Effector memory CD8-positive, alpha-beta T cell (primary cell): ENCODE data around the gene CWC15.
"Not testable (repeated sequence)": the region's sequence is repeated elsewhere in the genome, so short reads cannot be mapped to it uniquely, and the experiment has no call there.

Experiments used
- ATAC-seq: fragments of 150-1000 bp; cut with Tn5 transposase; replicated peaks from 2 replicates; pipeline ENCODE4 v1.10.0; 2021; ENCODE audit warnings: mild to moderate bottlenecking, moderate library complexity
- DNase-seq, 3 experiments: peaks; one replicate each; pipeline ENCODE4 v3.0.0; 2021
- H3K27ac Mint-ChIP-seq, 2 donors: one replicate each; pipeline ENCODE4 v1.8.0; 2022; ENCODE audit warnings: mild to moderate bottlenecking in 2 of 2, mixed read lengths in 2 of 2, moderate library complexity in 2 of 2
- H3K27me3 Mint-ChIP-seq, 2 donors: one replicate each; pipeline ENCODE4 v1.8.0; 2022; ENCODE audit warnings: mixed read lengths in 2 of 2
- H3K36me3 Mint-ChIP-seq: one replicate; pipeline ENCODE4 v1.8.0; 2022; ENCODE audit warnings: mild to moderate bottlenecking, moderate library complexity, mixed read lengths; ENCODE audit not compliant: insufficient read depth
- H3K4me1 Mint-ChIP-seq, 2 donors: one replicate each; pipeline ENCODE4 v1.8.0; 2022; ENCODE audit warnings: low read depth in 2 of 2, mixed read lengths in 2 of 2
- H3K4me3 Mint-ChIP-seq, 2 donors: one replicate each; pipeline ENCODE4 v1.8.0; 2022; ENCODE audit warnings: mild to moderate bottlenecking in 2 of 2, mixed read lengths in 2 of 2, moderate library complexity in 2 of 2
- H3K9me3 Mint-ChIP-seq, 2 donors: one replicate each; pipeline ENCODE4 v1.8.0; 2022; ENCODE audit warnings: mixed read lengths in 2 of 2

The CWC15 gene

DNA sequence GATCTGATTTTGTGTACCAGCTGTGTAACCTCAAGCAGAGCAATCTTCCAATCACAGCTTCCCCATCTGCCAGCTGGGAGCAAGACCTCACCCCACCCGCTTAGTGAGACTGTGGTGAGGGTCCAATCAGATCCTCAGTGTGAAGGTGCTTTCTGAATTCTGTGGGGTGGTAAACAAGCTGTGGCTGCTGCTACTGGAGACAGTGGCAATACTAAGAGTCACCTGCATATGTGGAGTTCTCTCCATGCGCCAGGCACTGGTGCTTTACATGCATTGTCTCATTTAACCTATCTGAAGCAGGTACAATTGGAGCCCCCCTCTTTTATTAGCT lies 50.4 kb downstream of the CWC15 start:
- Mint-ChIP-seq H3K36me3 (no peaks in the 10 kb centered on the region), H3K27ac (no peak overlapping the region), H3K27me3 (peaks cover 0 to 12% of the 10 kb centered on the region in 2 donors), H3K4me3 (no peak overlapping the region), H3K4me1 (peaks cover 25 to 26% of the 10 kb centered on the region in 2 donors), H3K9me3 (no peaks in the 10 kb centered on the region)
- ATAC-seq (no peak), DNase-seq (no peak)

DNA sequence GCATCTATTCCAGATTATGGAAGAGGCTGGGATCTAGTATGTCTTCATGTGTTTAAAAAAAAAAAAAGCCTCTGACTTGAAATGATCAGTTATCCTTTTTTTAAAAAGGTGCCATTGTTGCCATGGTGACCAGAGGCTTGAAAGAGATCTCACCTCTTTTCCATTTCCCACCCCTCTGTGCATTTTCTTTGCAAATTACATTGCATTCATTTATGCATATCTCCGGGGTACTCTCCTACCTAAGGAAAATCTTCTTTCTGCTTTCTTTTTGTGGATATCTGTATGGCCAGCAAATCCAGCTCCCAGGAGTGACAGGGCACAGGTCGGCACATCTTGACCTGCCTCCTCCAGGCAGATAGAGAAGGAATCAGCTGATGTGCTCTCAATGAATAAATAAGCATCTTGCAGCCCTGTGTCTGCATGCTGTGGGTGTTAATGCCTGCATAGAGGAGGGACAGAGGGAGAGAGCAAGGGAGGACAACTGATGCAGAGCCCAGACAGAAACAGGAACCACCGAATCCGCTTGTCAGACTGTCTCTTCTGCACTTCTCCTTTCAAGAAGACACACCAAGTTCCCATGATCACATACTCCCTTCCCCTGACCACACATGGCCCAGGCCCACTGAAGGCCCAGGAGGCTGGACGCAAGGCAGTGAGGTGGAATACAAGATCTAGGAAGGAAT lies 50.9 kb downstream of the CWC15 start:
- no peak for DNase-seq
- no peak for ATAC-seq
- no peaks in the 10 kb centered on the region for H3K36me3 Mint-ChIP-seq
- peaks cover 25 to 26% of the 10 kb centered on the region in 2 donors for H3K4me1 Mint-ChIP-seq
- H3K27me3 Mint-ChIP-seq: peaks cover 0 to 12% of the 10 kb centered on the region in 2 donors
- no peaks in the 10 kb centered on the region for H3K9me3 Mint-ChIP-seq
- H3K4me3 Mint-ChIP-seq: no peak overlapping the region
- H3K27ac Mint-ChIP-seq: no peak overlapping the region

DNA sequence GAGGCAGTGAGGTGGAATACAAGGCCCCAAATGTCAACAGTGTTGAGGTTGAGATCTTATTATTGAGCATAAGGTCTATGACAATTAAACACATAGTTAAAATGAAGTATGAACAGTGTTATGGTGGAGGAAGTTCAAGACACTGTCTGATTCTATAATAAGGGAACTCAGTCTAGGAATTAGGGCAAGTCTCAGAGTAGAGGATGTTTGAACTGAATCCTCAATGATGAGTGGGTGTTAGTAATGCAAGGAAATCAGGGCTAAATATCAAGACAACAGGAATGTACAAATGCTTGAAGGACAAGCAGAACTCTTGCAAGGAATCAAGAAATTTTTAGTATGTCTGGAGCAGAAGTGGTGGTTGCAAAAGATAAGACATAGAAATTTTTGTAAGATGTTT lies 53.0 kb downstream of the CWC15 start:
- Mint-ChIP-seq H3K9me3 (no peaks in the 10 kb centered on the region), H3K27me3 (peaks cover 0 to 12% of the 10 kb centered on the region in 2 donors), H3K4me1 (peaks cover 17 to 18% of the 10 kb centered on the region in 2 donors), H3K4me3 (no peak overlapping the region), H3K27ac (no peak overlapping the region), H3K36me3 (no peaks in the 10 kb centered on the region)
- no peak for DNase-seq
- ATAC-seq: no peak

DNA sequence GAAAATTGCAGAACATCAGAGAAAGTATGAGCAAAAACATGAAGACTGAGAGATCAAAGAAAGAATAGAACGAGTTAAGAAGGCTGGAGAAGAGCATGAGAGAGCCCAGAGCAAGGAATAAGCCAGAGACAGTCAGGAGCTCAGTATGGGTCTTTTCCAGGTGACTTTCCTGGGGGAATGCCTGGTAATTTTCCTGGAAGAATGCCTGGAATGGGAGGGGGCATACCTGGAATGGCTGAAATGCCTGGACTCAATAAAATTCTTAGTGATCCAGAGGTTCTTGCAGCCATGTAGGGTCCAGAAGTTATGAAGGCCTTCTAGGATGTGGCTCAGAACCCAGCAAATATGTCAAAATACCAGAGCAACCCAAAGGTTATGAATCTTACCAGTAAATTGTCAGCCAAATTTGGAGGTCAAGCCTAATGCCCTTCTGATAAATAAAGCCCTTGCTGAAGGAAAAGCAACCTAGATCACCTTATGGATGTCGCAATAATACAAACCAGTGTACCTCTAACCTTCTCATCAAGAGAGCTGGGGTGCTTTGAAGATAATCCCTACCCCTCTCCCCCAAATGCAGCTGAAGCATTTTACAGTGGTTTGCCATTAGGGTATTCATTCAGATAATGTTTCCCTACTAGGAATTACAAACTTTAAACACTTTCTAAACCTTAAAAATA lies 59.5 kb downstream of the CWC15 start:
- not testable (repeated sequence) for DNase-seq, ATAC-seq, H3K27me3 Mint-ChIP-seq, H3K36me3 Mint-ChIP-seq, H3K4me3 Mint-ChIP-seq, H3K27ac Mint-ChIP-seq, H3K9me3 Mint-ChIP-seq, H3K4me1 Mint-ChIP-seq

DNA sequence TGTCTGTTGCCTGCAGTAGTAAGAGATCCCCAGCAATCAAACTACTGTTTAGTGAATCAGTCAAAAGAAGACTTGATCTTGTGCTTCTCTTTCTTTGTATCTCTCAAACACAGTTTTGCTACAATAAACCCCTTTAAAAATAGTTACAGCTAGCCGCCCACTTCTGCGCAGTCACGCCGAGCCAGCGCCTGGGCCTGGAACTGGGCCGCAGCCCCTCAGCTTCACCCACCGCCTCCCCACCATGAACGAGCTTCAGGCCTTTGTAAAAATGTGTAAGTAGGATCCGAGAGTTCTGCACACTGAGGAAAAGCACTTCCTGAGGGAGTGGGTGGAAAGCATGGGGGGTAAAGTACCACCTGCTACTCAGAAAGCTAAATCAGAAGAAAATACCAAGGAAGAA lies 60.5 kb downstream of the CWC15 start:
- Mint-ChIP-seq H3K27me3 (peaks cover 0 to 7% of the 10 kb centered on the region in 2 donors), H3K36me3 (no peaks in the 10 kb centered on the region), H3K4me1 (no peaks in the 10 kb centered on the region), H3K4me3 (no peak overlapping the region), H3K9me3 (no peaks in the 10 kb centered on the region), H3K27ac (no peak overlapping the region)
- ATAC-seq (no peak), DNase-seq (no peak)
